ENCODE results near the gene FEM1B.

GRCh38 chr15:68241088-68241935, 36.2 kb upstream of the FEM1B start:
- TF ChIP-seq, protein P1, sequence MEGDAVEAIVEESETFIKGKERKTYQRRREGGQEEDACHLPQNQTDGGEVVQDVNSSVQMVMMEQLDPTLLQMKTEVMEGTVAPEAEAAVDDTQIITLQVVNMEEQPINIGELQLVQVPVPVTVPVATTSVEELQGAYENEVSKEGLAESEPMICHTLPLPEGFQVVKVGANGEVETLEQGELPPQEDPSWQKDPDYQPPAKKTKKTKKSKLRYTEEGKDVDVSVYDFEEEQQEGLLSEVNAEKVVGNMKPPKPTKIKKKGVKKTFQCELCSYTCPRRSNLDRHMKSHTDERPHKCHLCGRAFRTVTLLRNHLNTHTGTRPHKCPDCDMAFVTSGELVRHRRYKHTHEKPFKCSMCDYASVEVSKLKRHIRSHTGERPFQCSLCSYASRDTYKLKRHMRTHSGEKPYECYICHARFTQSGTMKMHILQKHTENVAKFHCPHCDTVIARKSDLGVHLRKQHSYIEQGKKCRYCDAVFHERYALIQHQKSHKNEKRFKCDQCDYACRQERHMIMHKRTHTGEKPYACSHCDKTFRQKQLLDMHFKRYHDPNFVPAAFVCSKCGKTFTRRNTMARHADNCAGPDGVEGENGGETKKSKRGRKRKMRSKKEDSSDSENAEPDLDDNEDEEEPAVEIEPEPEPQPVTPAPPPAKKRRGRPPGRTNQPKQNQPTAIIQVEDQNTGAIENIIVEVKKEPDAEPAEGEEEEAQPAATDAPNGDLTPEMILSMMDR (IDR thresholded peaks at IDR 0.05; ENCODE audit: low read length): no peak
- TF ChIP-seq EZH2 (IDR thresholded peaks at IDR 0.05; ENCODE audit: borderline replicate concordance, low read length): no peak

All from OCI-LY1 (cell line).